ENCODE data around the gene ADGRB3.
"Not testable (repeated sequence)": the region's sequence is repeated elsewhere in the genome, so short reads cannot be mapped to it uniquely, and the experiment has no call there.

ADGRB3 gene

DNA sequence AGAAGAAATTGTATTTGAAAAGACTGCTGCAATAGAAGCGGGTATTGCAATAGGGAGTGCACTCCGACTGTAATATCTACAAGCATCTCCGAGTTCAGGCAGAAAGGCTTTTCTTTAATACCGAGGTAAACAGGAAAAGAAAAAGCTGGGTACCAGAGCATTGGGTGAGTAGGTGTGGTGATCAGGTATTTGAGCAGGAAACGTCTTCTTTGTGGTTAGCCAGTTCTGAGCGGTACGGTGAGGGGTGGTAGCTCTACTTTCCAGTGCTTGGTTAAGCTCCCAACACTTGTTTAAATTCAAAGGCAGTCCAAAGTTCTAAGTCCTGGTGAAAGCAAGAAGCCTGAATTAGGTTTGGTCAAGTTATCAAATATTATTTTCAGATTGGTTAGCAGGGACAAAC, 757.7 kb downstream of the ADGRB3 start:
- in situ Hi-C loops (cut with MboI; ENCODE audit: low sequenced_read_pairs): no loop called here

DNA sequence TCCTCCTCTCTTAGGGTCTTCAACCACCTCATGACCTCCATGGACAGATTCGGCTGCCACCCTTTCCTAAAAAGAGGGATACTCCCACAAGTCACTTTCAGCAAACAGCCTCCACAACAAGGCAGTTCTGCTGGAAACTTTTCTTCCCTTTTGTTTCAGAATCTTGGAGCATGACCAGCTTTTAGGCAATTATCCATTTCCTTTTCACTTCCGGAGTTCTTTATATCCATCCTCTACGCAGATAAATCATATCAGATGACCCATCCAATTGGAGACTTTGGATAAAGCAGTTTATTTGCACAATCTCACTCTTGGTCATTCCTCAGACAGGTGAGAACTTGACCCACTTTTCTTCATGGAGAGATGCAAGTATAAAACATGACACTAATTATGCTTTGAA, 763.2 kb downstream of the ADGRB3 start:
- in situ Hi-C loops (cut with MboI; ENCODE audit: low sequenced_read_pairs): no loop called here

DNA sequence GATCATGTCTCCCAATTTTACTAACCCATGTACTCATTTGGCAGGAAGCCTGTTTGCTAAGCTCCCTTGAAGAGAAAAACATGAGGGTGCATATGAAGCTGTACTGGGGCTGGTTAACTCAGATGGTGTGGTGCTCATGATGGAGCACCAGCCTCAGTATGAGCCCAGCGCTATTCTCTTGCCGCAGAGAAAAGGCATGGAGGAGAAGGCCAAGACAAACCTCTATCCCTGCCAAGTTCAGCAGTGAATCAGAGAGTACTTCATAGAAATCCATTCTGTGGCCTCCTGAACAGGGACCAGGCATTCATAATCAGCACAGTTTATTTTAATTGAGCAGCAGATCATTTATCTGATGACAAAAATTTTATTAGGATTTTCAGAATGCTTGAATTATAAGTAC, 763.6 kb downstream of the ADGRB3 start:
- in situ Hi-C loops (cut with MboI; ENCODE audit: low sequenced_read_pairs): no loop called here

DNA sequence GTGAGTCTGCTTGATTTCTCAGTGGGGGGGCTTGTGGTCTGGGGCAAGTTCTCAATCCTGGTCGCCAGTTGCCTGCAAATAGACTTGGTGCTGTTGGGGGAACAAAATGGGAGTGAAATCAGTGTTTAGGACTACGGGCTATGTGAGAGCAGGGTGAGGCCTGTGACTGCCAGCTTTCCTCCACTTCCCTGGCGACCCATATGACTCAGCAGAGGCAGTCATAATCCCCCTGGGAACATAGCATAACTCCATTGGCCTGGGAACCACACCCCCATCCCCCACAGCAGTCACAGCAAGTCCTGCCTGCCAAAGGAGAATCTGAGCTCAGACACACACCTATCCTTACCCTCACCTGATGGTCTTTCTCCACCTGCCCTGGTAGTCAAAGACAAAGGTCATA, 773.8 kb downstream of the ADGRB3 start:
- in situ Hi-C loops (cut with MboI; ENCODE audit: low sequenced_read_pairs): no loop called here

DNA sequence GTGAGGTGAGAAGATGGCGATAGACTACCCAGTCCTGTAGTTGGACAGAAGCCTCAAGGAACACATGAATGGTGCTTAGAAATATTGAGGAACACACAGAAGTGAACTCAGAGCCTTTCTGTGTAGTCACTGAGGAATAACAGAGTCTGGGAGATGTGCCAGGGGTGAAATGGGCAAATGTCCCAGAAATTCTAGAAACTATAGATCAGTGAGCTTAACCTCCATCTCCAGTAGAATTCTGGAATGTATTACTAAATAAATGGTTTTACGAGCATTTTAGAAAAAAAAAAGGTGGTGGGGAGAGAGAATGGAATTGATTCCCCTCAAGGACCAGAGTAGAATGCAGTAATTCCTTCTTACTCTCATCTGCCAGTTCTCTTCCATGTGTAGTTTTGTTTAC, 781.7 kb downstream of the ADGRB3 start:
- in situ Hi-C loops (cut with MboI; ENCODE audit: low sequenced_read_pairs): no loop called here

DNA sequence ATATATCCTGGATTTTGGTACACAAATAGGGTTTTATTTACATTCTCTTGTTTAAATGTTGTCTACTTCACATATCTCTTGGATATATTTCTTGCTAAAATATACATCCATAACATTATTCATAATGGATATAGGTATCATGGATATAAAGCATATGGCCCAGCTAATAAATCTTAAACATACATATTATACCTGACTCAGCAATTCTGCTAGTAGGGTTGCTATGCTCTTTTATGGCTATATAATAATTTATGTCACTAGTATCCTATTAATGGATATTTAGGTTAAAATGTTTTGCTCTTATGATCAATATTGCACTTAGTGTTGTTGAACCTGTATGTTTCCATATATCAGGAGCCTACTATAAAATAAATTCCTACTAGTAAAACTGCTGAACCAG, 786.2 kb downstream of the ADGRB3 start:
- in situ Hi-C loops (cut with MboI; ENCODE audit: low sequenced_read_pairs): no loop called here

DNA sequence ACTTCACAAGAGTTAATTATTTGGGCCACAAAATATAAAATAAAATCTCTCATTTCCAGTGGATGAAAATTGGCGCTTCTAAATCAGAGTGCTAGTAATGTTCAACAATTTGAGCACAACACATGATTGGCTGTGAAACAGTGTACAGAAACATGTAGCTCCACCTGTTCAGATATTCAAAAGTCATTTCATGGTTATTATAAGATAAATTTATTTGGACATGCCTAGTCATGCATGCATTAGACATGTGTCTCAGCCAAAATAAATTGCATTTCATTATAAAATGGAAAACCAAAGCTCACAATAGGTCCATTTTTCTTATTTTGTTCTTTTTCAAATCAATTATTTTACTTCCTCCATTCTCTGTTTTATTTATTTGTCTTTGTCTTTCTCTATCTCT, 786.9 kb downstream of the ADGRB3 start:
- in situ Hi-C loops (cut with MboI; ENCODE audit: low sequenced_read_pairs): no loop called here

DNA sequence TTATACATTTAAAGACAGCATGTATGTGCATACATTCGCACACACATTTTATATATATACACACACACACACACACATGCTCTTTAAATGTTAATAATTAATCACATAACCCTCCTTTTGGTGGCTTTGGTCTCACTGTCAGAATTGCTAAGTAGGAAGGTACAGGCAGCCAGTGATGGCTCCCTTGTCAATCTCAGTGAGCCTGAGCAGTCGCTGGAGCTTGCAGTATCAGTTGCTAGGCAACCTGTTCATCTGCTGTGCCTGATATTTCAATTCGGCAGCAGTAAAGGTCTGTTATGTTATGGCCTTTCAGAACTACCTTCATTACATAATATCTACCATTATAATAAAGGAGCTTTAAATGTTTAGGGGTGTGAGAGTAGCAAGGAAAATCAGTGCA, 787.4 kb downstream of the ADGRB3 start:
- in situ Hi-C loops (cut with MboI; ENCODE audit: low sequenced_read_pairs): no loop called here

DNA sequence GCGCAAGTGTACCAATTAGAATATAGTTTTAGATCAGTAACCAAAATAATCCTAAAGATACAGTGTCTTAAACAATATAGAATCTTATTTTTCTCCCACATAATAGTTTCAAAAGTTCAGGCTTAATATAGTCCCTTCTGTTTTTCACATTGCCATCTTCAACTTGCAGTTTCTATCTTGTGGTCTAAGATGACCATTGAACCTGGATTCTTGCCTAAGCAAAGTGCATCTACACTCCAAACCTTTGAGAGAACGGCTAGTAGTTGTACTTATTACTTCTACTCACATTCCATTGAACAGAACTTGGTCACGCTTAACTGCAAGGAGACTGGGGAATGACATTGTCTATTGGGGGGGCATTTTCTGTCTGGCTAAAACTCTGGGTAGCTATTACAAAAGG, 788.7 kb downstream of the ADGRB3 start:
- in situ Hi-C loops (cut with MboI; ENCODE audit: low sequenced_read_pairs): no loop called here

DNA sequence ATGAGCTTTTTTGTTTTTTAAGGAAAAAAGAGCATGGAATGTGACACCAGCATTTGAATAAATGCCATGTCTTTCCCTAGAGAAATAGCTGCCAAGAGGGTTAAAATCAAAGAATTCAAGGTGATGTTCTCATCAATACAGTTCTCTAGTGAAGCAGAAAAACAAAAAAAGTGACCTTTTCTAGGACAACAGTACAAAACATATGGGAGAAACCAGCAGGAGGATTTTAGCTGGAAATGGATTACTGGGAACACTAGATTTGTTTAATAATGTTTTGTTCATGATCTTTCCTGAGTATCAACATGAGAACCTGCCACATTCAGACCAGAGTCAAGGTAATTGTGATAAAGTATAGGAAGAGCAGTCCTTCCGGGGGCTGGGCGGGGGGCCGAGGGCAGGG, 789.5 kb downstream of the ADGRB3 start:
- in situ Hi-C loops (cut with MboI; ENCODE audit: low sequenced_read_pairs): no loop called here

DNA sequence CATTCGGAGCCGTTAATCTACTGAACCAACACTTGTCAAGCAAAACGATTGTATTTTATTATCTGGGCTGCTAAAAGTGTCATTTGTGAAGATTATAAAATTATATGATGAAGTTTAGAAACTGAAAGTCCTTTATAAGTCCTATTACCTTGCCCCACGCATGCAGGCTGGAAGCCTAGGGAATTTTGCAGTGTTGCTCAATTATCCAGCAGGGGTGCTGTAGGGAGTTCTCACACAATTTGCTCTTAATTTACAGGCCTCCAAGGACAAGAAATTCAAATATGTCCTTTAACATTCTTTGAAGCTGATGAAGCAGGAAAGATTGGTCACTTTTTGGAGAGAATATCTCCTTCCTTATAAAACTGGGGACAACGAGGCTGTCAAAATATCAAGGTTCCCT, 792.8 kb downstream of the ADGRB3 start:
- in situ Hi-C loops (cut with MboI; ENCODE audit: low sequenced_read_pairs): no loop called here

DNA sequence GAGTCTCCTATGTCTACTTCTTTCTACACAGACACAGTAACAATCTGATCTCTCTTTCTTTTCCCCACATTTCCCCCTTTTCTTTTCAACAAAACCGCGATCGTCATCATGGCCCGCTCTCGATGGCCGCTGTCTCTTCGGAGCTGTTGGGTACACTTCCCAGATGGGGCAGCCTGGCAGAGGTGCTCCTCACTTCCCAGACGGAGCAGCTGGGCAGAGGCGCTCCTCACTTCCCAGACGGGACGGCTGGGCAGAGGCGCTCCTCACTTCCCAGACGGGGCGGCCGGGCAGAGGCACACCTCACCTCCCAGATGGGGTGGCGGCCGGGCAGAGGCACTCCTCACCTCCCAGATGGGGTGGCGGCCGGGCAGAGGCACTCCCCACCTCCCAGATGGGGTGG, 797.1 kb downstream of the ADGRB3 start:
- in situ Hi-C loops (cut with MboI; ENCODE audit: low sequenced_read_pairs): not testable (repeated sequence)

DNA sequence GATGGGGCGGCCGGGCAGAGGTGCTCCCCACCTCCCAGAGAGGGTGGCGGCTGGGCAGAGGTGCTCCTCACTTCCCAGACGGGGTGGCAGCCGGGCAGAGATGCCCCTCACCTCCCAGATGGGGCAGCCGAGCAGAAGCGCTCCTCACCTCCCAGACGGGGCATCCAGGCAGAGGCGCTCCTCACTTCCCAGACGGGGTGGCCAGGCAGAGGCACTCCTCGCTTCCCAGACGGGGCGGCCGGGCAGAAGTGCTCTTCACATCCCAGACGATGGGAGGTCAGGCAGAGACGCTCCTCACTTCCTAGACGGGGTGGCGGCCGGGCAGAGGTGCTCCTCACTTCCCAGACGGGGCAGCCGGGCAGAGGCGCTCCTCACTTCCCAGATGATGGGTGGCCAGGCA, 798.0 kb downstream of the ADGRB3 start:
- in situ Hi-C loops (cut with MboI; ENCODE audit: low sequenced_read_pairs): not testable (repeated sequence)

DNA sequence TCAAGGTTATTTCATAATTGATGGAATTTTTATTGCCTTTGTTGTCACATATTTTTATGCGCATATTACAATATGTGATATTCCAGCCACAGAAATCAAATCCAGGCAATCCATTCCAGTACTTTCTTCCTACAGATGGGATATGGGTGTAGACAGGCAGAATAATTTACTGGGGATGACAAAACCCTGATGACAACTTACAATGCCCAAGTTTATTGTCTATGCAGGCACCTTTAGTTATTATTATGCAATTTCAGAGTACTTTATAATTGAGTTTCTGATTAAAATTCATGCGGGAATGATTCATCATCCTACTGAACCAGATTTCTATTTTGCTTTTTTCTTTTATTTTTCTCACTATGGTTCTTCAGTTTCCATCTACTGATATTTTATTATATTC, 803.0 kb downstream of the ADGRB3 start:
- in situ Hi-C loops (cut with MboI; ENCODE audit: low sequenced_read_pairs): no loop called here
